ENCODE measurements around the gene FOXRED2. TPM values are rescaled to one million over a fixed set of nuclear protein-coding genes. Genes with fewer than 3 reads are reported as not detected.

The FOXRED2 gene
- total RNA-seq, 1 donor from 2014 or later = 39.8 TPM

GRCh38 chr22:36512333-36512732, 5.5 kb upstream of the FOXRED2 start:
- DNase-seq (ENCODE audit: low spot score in 2 of 2, unreplicated experiment in 2 of 2) = no peak

GRCh38 chr22:36510966-36511881, 4.4 kb upstream of the FOXRED2 start:
- TF ChIP-seq CTCF (IDR thresholded peaks at IDR 0.05; ENCODE audit: unreplicated experiment) = peak; percentile 43
- no peak overlapping the region for H3K4me3 Mint-ChIP-seq
- no peaks in the 10 kb centered on the region for H3K27me3 Mint-ChIP-seq (ENCODE audit: low read depth)
- no peaks in the 10 kb centered on the region for H3K9me3 Mint-ChIP-seq
- DNase-seq (ENCODE audit: low spot score in 2 of 2, unreplicated experiment in 2 of 2) = peak in 1 of 2 experiments; percentile 61
- peaks cover 43% of the 10 kb centered on the region for H3K36me3 Mint-ChIP-seq
- peaks cover 6% of the 10 kb centered on the region for H3K4me1 Mint-ChIP-seq
- H3K27ac Mint-ChIP-seq = peak overlapping the region; percentile 68

More at GRCh38 chr22:36512333-36512732, 5.5 kb upstream of the FOXRED2 start:
- TF ChIP-seq CTCF (IDR thresholded peaks at IDR 0.05; ENCODE audit: unreplicated experiment) = no peak
- H3K4me3 Mint-ChIP-seq = no peak overlapping the region
- H3K9me3 Mint-ChIP-seq = no peaks in the 10 kb centered on the region
- H3K27ac Mint-ChIP-seq = no peak overlapping the region
- peaks cover 4% of the 10 kb centered on the region for H3K4me1 Mint-ChIP-seq
- H3K36me3 Mint-ChIP-seq = peaks cover 54% of the 10 kb centered on the region
- H3K27me3 Mint-ChIP-seq (ENCODE audit: low read depth) = no peaks in the 10 kb centered on the region

- H3K4me1 Mint-ChIP-seq = peaks cover 11% of the 10 kb centered on the region
- no peak for TF ChIP-seq CTCF (IDR thresholded peaks at IDR 0.05; ENCODE audit: unreplicated experiment)
- H3K27me3 Mint-ChIP-seq (ENCODE audit: low read depth) = no peaks in the 10 kb centered on the region
- H3K4me3 Mint-ChIP-seq = no peak overlapping the region
- H3K27ac Mint-ChIP-seq = no peak overlapping the region
- peaks cover 36% of the 10 kb centered on the region for H3K36me3 Mint-ChIP-seq
- DNase-seq (ENCODE audit: low spot score in 2 of 2, unreplicated experiment in 2 of 2) = no peak
- no peaks in the 10 kb centered on the region for H3K9me3 Mint-ChIP-seq
Observed at GRCh38 chr22:36510384-36510783, 3.5 kb upstream of the FOXRED2 start.

GRCh38 chr22:36507518-36508010, 724 bp upstream of the FOXRED2 start:
- Mint-ChIP-seq H3K27me3 (ENCODE audit: low read depth) (no peaks in the 10 kb centered on the region), H3K36me3 (peaks cover 26% of the 10 kb centered on the region), H3K9me3 (no peaks in the 10 kb centered on the region), H3K4me3 (peak overlapping the region; percentile 53), H3K4me1 (peaks cover 21% of the 10 kb centered on the region), H3K27ac (no peak overlapping the region)
- DNase-seq (ENCODE audit: low spot score in 2 of 2, unreplicated experiment in 2 of 2) = no peak
- TF ChIP-seq CTCF (IDR thresholded peaks at IDR 0.05; ENCODE audit: unreplicated experiment) = no peak

- Mint-ChIP-seq H3K4me3 (peak overlapping the region; percentile 56), H3K36me3 (peaks cover 17% of the 10 kb centered on the region), H3K9me3 (no peaks in the 10 kb centered on the region), H3K27me3 (ENCODE audit: low read depth) (no peaks in the 10 kb centered on the region), H3K27ac (no peak overlapping the region), H3K4me1 (peaks cover 21% of the 10 kb centered on the region)
- TF ChIP-seq CTCF (IDR thresholded peaks at IDR 0.05; ENCODE audit: unreplicated experiment) = no peak
- no peak for DNase-seq (ENCODE audit: low spot score in 2 of 2, unreplicated experiment in 2 of 2)
Observed at GRCh38 chr22:36505998-36506635, 723 bp downstream of the FOXRED2 start.

All from mesothelial cell of epicardium (in vitro differentiated cells).